Activated naive CD4-positive, alpha-beta T cell treated with anti-CD3 and anti-CD28 coated beads, Interleukin-2, amount 50 U/mL, for 72 hours (primary cell): ENCODE data around the gene GP9. TPM values are rescaled to one million over a fixed set of nuclear protein-coding genes. Genes with fewer than 3 reads are reported as not detected.
A peak's percentile ranks its signal among the peaks of the same experiment; 100 is the strongest.

Experiments used
- ATAC-seq, 2 donors: fragments of 150-1000 bp; cut with Tn5 transposase; 2 replicates each; pipeline ENCODE4 v1.10.0; 2021; ENCODE audit warnings: mild to moderate bottlenecking in 2 of 2, moderate library complexity in 2 of 2
- DNase-seq, 2 donors: peaks; one replicate each; pipeline ENCODE4 v3.0.0; 2021 to 2022; ENCODE audit warnings: low spot score in 2 of 2
- H3K27ac Mint-ChIP-seq, 2 donors: one replicate each; pipeline ENCODE4 v1.8.0; 2022; ENCODE audit warnings: mild to moderate bottlenecking in 2 of 2, mixed read lengths in 2 of 2
- H3K36me3 Mint-ChIP-seq, 2 donors: one replicate each; pipeline ENCODE4 v1.8.0; 2022; ENCODE audit warnings: mixed read lengths in 2 of 2
- H3K9me3 Mint-ChIP-seq, 2 donors: one replicate each; pipeline ENCODE4 v1.8.0; 2022; ENCODE audit warnings: mixed read lengths in 2 of 2
- total RNA-seq, 2 donors: library from RNA; stranded (reverse); gene quantifications; one replicate each; pipeline ENCODE4 v1.2.3, GENCODE V29; 2022

GP9 gene
- total RNA-seq, result not detected

DNA sequence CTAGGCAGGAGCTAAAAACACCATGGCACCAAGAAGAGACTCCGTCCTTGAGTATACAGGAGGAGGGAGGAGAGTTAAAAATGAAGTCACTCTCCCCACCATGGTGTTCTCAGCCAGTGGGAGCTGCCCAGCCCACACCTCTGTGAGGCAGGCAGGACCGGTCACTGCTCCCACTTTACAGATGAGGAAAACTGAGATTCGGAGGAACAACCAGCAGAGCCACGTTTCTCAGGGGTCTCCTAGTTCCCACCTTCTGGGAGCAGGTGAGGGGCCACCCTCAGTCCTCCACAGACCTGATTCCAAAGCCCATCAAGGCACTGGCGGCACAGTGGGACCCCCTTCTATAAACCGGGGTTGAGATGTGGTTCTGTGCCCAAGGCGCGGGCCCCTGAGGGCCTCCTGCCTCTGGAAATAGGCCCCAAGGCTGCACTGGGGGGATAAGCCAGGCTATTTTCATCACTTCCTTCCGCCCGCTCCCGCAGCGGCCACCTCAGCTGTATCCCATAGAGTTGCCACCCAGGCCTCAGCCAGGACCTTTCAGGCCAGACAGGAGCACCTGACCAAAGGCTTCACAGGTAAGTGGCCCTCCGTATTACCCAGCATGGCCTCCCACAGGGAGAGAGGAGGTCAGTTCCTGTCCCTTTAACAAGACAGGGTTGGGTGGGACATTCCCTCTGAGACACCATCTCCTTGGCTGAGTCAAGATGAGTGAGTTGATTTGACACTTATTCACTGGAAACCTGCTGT is at the start of gene GP9:
Gene GP9 (plus strand): TSS at position 504 of the 747 bp plus-strand sequence. CDS start 961 bp downstream, outside the sequence.
- Mint-ChIP-seq H3K36me3 (no peaks in the 10 kb centered on the region), H3K9me3 (no peaks in the 10 kb centered on the region), H3K27ac (no peak within 1 kb of the TSS)
- peak in 1 of 2 donors; percentile 76 for ATAC-seq
- DNase-seq, result no peak

GRCh38 chr3:129013491-129013891 is 47.1 kb upstream of the GP9 start:
- DNase-seq (no peak), ATAC-seq (peak in 1 of 2 donors; percentile 38)
- peaks cover 0 to 3% of the 10 kb centered on the region in 2 donors for H3K9me3 Mint-ChIP-seq

DNA sequence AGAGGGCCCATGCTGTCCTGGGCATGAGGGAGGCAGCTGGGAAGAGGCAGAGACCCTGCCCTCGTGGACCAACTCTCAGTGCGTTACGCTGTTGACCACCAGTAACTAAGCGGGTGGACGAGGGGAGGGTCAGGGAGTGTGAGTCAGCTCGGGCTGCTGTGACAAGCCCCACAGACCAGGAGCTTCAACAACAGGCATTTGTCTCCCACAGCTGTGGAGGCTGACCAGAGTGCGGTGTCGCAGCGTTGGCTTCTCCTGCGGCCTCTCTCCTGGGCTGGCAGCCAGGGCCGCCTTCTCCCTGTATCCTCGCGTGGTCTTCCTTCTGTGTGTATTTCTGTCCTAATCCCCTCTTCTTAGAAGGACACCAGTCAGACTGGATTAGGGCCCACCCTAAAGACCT is 46.4 kb upstream of the GP9 start:
- H3K9me3 Mint-ChIP-seq, result peaks cover 0 to 3% of the 10 kb centered on the region in 2 donors
- DNase-seq (no peak), ATAC-seq (no peak)
- no peaks in the 10 kb centered on the region for H3K36me3 Mint-ChIP-seq
- H3K27ac Mint-ChIP-seq, result peak overlapping the region; percentile 86 to 95

More at GRCh38 chr3:129013491-129013891, 47.1 kb upstream of the GP9 start:
- Mint-ChIP-seq H3K27ac (peak overlapping the region in 1 of 2 donors; percentile 86), H3K36me3 (no peaks in the 10 kb centered on the region)

DNA sequence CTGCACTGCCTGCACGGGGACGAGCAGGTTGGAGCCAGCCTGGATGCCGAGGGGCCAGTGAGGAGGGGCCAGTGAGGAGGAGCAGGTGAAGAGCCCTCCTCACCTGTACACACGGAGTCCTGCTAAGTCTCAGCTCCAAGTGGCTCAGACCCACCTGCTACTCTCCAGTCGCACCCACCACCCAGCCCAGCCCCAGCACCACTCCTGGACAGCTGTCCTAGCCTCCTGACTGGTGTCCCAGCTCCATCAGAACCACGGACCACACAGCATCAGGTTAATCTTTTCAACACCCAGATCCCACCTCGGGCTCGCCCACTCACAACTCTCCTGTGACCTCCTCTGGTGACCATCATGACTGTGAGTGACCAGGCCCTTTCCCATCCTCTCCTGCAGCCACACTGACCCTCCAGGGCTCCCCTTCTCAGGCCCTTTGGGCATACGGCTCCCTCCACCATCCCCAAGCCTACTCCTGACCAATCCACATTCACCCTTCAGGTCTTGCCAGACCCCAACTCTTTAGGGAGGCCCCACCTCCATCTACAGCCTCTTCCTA is 45.7 kb upstream of the GP9 start:
- DNase-seq, result no peak
- peak overlapping the region; percentile 86 to 95 for H3K27ac Mint-ChIP-seq
- H3K36me3 Mint-ChIP-seq, result no peaks in the 10 kb centered on the region
- ATAC-seq, result no peak
- peaks cover 0 to 3% of the 10 kb centered on the region in 2 donors for H3K9me3 Mint-ChIP-seq

- ATAC-seq (peak; percentile 57 to 62), DNase-seq (no peak)
- H3K9me3 Mint-ChIP-seq, result peaks cover 0 to 3% of the 10 kb centered on the region in 2 donors
- H3K36me3 Mint-ChIP-seq, result no peaks in the 10 kb centered on the region
- H3K27ac Mint-ChIP-seq, result peak overlapping the region; percentile 86 to 95
Observed at GRCh38 chr3:129015388-129016105, 45.0 kb upstream of the GP9 start.

GRCh38 chr3:129016356-129016719 is 44.2 kb upstream of the GP9 start:
- Mint-ChIP-seq H3K36me3 (no peaks in the 10 kb centered on the region), H3K27ac (peak overlapping the region; percentile 86 to 95), H3K9me3 (peaks cover 0 to 3% of the 10 kb centered on the region in 2 donors)
- DNase-seq (peak in 1 of 2 donors; percentile 51), ATAC-seq (peak; percentile 73 to 78)

DNA sequence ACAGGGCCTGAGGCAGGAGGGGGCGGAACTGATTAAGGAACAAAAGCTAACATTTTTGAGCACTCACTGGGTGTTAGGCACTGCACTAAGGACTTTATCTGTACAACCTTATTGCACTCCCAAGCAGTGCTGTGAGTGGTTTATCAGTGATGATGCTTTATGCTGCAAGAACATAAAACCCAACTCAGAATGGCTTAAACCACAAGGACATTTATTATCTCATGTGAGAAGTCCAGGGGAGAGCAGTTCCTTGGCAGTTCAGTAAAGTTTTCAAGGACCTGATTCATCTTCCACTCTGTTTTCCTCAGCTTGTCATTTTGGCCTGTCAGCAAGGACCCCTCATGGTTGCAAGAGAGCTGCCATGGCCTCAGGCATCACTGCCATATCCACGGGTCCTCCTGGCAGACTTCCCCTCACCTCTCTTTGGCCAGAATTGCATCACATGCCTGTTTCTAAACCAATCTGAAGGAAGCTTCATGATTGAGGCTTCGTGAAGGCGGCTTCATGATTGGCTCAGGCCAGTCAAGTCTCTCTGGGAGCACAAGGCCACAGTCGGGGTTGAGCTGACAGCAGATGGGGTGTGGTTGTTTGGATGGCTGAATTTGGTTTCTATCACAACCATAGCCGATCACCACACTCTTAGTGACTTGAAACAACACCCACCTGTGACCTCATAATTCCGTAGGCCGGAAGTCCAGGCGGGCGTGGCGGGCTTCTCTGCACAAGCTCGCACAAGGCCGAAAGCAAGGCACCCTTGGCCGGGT is 43.7 kb upstream of the GP9 start:
- no peak for DNase-seq
- peak in 1 of 2 donors; percentile 21 for ATAC-seq
- Mint-ChIP-seq H3K36me3 (no peaks in the 10 kb centered on the region), H3K9me3 (peaks cover 0 to 3% of the 10 kb centered on the region in 2 donors), H3K27ac (peak overlapping the region; percentile 50 to 86)

- peaks cover 0 to 3% of the 10 kb centered on the region in 2 donors for H3K9me3 Mint-ChIP-seq
- no peaks in the 10 kb centered on the region for H3K36me3 Mint-ChIP-seq
- H3K27ac Mint-ChIP-seq, result peak overlapping the region; percentile 51 to 86
- no peak for DNase-seq
- no peak for ATAC-seq
Observed at GRCh38 chr3:129017484-129017899, 43.1 kb upstream of the GP9 start.

DNA sequence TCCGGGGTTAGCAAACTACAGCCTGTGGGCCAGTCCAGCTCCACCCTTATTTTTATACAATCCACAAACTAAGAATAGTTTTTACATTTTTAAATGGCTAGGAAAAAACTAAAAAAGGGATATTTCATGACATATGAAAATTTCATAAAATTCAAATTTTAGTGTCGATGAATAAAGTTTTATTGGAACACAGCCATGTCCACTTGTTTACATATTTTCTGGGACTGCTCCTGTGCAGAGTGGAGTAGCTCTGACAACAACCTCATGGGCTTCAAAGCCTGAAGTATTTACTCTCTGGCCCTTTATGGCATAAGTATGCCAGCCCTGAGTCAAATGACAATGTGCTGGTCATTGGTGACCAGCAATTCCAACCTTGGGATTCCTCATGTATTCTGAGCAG is 42.3 kb upstream of the GP9 start:
- ATAC-seq (no peak), DNase-seq (no peak)
- no peak overlapping the region for H3K27ac Mint-ChIP-seq

GRCh38 chr3:129018751-129019150 is 41.8 kb upstream of the GP9 start:
- DNase-seq (no peak), ATAC-seq (no peak)
- Mint-ChIP-seq H3K36me3 (no peaks in the 10 kb centered on the region), H3K27ac (no peak overlapping the region), H3K9me3 (peaks cover 0 to 3% of the 10 kb centered on the region in 2 donors)

More for the DNA sequence above, 42.3 kb upstream of the GP9 start:
- Mint-ChIP-seq H3K36me3 (no peaks in the 10 kb centered on the region), H3K9me3 (peaks cover 0 to 3% of the 10 kb centered on the region in 2 donors)

DNA sequence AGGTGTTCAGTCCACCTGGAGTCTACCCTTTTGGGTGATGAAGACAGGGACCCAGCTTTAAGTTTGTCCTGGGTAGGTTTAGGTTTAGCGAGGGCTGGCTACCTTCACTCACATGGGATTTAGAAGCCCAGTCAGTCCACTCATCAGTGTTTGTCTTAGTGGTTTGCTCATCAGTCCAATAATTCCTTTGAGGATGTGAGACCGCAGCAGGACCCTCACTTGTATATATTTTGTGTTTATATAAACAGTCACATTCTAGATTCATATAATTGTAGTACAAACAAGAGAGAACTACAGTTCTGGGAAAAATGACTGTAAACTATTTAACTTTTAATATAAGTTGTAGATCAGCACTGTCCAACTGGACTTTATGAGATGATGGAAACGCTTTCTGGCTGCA is 41.3 kb upstream of the GP9 start:
- no peak for ATAC-seq

DNA sequence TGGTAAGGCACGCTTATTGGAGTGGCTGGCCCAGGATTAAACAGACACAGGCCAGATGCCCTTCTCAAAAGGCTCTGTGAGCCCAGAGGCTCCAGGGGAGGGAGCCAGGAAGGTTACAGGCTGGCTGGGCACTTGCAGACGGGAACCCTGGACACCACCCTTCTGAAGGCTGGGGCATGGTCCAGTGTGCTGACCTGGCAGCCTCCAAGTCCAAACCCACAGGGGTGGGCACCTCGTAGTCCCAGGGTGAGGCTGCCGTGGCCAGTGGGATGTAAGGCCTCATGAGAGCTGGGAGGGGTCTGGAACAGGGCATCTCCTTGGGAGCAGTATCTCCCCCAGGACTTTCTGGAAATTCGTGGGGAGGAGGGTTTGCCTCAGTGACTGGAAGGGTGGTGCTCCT is 39.9 kb upstream of the GP9 start:
- Mint-ChIP-seq H3K36me3 (no peaks in the 10 kb centered on the region), H3K9me3 (peaks cover 0 to 3% of the 10 kb centered on the region in 2 donors), H3K27ac (no peak overlapping the region)
- ATAC-seq, result no peak
- DNase-seq, result no peak

More for the DNA sequence above, 41.3 kb upstream of the GP9 start:
- H3K27ac Mint-ChIP-seq, result no peak overlapping the region
- H3K9me3 Mint-ChIP-seq, result peaks cover 0 to 3% of the 10 kb centered on the region in 2 donors
- no peaks in the 10 kb centered on the region for H3K36me3 Mint-ChIP-seq
- DNase-seq, result no peak

GRCh38 chr3:129021140-129021551 is 39.4 kb upstream of the GP9 start:
- ATAC-seq (no peak), DNase-seq (no peak)
- Mint-ChIP-seq H3K27ac (no peak overlapping the region), H3K36me3 (no peaks in the 10 kb centered on the region), H3K9me3 (peaks cover 0 to 3% of the 10 kb centered on the region in 2 donors)

DNA sequence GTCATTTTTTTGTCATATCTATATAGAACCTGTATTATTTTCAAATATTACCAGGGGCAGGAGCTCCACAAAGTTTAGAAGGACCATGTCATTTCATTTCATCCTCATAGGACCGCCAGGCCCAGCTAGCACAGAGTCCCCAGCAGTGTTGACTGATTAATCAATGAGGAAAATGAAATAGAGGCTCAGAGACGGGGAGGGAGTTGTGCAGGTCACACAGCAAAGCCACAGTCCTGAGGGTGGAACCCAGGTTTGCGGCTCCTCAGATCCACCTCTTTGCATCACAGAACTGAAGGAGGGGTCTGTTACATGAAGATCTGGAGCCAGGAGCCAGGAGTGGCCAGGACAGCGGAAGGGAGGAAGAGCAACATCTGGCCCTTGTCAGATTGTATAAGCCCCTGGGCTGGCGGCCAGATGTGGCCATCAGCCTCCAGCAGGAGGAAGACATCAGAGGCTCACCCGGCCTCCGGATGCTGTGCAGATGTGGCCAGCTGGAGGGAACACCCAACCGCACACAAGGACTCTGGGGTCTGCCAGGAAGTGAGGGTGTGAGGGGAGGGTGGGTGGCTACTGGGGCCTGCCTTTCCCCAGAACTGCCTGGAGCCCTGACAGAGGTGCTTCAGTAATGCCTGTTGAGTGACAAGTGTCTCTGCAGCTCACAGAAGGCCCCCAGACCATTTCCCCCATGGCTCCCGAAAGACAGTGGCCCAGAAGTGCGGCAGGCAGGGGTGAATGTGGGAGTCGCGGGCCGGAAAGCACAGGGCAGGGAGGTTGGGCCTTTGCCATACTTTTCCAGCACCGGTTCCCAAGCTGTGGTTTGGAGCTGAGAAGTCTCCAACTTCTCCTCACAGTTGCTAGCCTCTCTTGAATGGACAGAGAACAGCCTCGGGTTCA is 38.2 kb upstream of the GP9 start:
- no peak for ATAC-seq
- Mint-ChIP-seq H3K27ac (peak overlapping the region in 1 of 2 donors; percentile 73), H3K9me3 (peaks cover 0 to 3% of the 10 kb centered on the region in 2 donors), H3K36me3 (peaks cover 0 to 6% of the 10 kb centered on the region in 2 donors)
- DNase-seq, result no peak

DNA sequence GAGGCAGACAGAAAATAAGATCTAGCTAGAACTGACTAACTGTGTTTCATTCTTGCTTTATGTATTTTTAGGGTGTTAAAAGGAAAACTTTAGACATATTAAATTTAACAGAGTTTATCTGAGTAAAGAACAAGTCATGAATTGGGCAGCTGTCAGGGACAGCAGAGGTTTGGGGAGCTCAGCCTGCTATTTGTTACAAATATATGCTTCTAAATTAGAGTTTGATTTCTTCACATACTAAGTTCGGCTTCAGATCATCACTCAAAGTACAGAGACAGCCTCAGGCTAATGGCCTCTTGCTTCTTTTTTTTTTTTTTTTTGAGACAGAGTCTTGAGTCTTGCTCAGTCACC is 37.6 kb upstream of the GP9 start:
- H3K9me3 Mint-ChIP-seq, result no peaks in the 10 kb centered on the region

GRCh38 chr3:129023909-129024308 is 36.7 kb upstream of the GP9 start:
- H3K9me3 Mint-ChIP-seq, result no peaks in the 10 kb centered on the region
- H3K36me3 Mint-ChIP-seq, result peaks cover 0 to 6% of the 10 kb centered on the region in 2 donors
- ATAC-seq (no peak), DNase-seq (no peak)
- no peak overlapping the region for H3K27ac Mint-ChIP-seq

More for the DNA sequence above, 37.6 kb upstream of the GP9 start:
- no peak for ATAC-seq
- no peak for DNase-seq
- H3K27ac Mint-ChIP-seq, result no peak overlapping the region
- H3K36me3 Mint-ChIP-seq, result peaks cover 0 to 6% of the 10 kb centered on the region in 2 donors
